ENCODE measurements around the gene PCDHGA12.

GRCh38 chr5:141383345-141383744, 47.0 kb upstream of the PCDHGA12 start:
- TF ChIP-seq, protein P1, sequence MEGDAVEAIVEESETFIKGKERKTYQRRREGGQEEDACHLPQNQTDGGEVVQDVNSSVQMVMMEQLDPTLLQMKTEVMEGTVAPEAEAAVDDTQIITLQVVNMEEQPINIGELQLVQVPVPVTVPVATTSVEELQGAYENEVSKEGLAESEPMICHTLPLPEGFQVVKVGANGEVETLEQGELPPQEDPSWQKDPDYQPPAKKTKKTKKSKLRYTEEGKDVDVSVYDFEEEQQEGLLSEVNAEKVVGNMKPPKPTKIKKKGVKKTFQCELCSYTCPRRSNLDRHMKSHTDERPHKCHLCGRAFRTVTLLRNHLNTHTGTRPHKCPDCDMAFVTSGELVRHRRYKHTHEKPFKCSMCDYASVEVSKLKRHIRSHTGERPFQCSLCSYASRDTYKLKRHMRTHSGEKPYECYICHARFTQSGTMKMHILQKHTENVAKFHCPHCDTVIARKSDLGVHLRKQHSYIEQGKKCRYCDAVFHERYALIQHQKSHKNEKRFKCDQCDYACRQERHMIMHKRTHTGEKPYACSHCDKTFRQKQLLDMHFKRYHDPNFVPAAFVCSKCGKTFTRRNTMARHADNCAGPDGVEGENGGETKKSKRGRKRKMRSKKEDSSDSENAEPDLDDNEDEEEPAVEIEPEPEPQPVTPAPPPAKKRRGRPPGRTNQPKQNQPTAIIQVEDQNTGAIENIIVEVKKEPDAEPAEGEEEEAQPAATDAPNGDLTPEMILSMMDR (IDR thresholded peaks at IDR 0.05 in 2 of 3, conservative IDR thresholded peaks at IDR 0.05 in 1 of 3; ENCODE audit: control insufficient read depth in 2 of 3, extremely low read depth in 1 of 3, insufficient read depth in 1 of 3, low read depth in 3 of 3, low read length in 3 of 3), result no peak
- TF ChIP-seq BACH1 (IDR thresholded peaks at IDR 0.05; ENCODE audit: borderline replicate concordance) (no peak), CHD2 (IDR thresholded peaks at IDR 0.05; ENCODE audit: borderline replicate concordance, low read depth, low read length) (no peak)

Measured in GM12878 (cell line).